MM.1S (cell line): ENCODE results near the gene PSD.

Source experiments
- CTCF ChIP-seq: fragments of 300-600 bp; sonication (generic); IDR thresholded peaks from 2 replicates; pipeline ENCODE4 v1.5.1; 2016; ENCODE audit warnings: antibody characterized with exemption, low read length, mixed read lengths
- EZH2 ChIP-seq: fragments of 300-600 bp; sonication (generic); optimal IDR thresholded peaks from 2 replicates; pipeline ENCODE3; 2017; ENCODE audit warnings: low read depth, mild to moderate bottlenecking, antibody characterized with exemption, low read length, mixed read lengths
- EZH2phosphoT487 ChIP-seq: fragments of 300-600 bp; sonication (generic); IDR thresholded peaks from 2 replicates; pipeline ENCODE4 v1.6.1; 2018; ENCODE audit warnings: antibody characterized with exemption, low read length

DNA sequence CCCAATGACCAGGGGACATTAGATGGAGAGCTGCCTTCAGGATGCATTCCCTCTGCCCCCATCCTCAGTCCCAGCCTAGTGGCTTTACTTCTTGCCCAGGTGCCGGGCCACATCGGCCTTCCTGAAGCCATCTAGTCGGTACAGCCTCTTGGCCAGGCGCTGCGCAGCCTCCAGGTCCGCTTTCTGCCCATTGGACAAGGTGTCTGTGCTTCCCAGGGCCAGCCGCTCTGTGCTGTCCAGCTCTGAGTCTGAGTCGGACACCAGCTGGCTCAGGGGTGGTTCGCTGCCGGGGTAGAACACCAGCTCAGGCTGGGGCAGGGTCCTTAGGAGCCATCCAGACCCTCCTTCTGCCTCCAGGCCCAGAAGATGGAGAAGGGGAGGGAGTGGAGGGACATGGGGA is 6.3 kb downstream of the PSD start:
- TF ChIP-seq CTCF (no peak), EZH2 (no peak), EZH2phosphoT487 (no peak)
